HEK293 (cell line): ENCODE results near the gene MSMO1.

ENCODE experiments used
- CTCF ChIA-PET: fragments of 350-600 bp; formaldehyde crosslinking; extraction: SDS; loops from one replicate; lab custom pipeline; 2021; ENCODE audit warnings: antibody characterized with exemption; lab: Yijun Ruan, JAX
- POLR2A ChIA-PET: fragments of 300-600 bp; formaldehyde crosslinking; extraction: SDS; loops from one replicate; lab custom pipeline; 2020; ENCODE audit warnings: antibody characterized with exemption, inconsistent platforms; lab: Yijun Ruan, JAX
- H3K27ac ChIP-seq: fragments of 200-500 bp; sonication (Bioruptor generic); 2 replicates; pipeline ENCODE4 v1.5.1; 2014; ENCODE audit warnings: low read depth, low read length, control low read depth, inconsistent platforms; ENCODE audit errors: extremely low read depth
- H3K36me3 ChIP-seq, 2 experiments: fragments of 200-500 bp in 1 of 2; sonication (Bioruptor generic) in 1 of 2; 1 replicate in 1 of 2; 2 replicates in 1 of 2; pipeline ENCODE4 v1.5.1; 2014 to 2017; ENCODE audit warnings: inconsistent platforms in 2 of 2, low read length in 2 of 2; ENCODE audit not compliant: control insufficient read depth in 2 of 2, insufficient read depth in 1 of 2
- H3K4me1 ChIP-seq: fragments of 200-500 bp; sonication (Bioruptor generic); 2 replicates; pipeline ENCODE4 v1.5.1; 2014; ENCODE audit warnings: mild to moderate bottlenecking, low read length, inconsistent platforms; ENCODE audit not compliant: control insufficient read depth, insufficient read depth
- H3K4me3 ChIP-seq: 2 replicates; pipeline ENCODE4 v1.5.1; 2011; ENCODE audit warnings: low read depth, mild to moderate bottlenecking, control low read depth, low read length, moderate library complexity
- H3K9me3 ChIP-seq: fragments of 200-500 bp; sonication (Bioruptor generic); 2 replicates; pipeline ENCODE4 v1.5.1; 2014; ENCODE audit warnings: low read depth, low read length, inconsistent platforms; ENCODE audit not compliant: control insufficient read depth, insufficient read depth
- EGR2 ChIP-seq: fragments of 450-650 bp; formaldehyde crosslinking; IDR thresholded peaks from 2 replicates; pipeline ENCODE4 v1.5.1; 2016; ENCODE audit warnings: low read depth, missing biosample characterization, missing genetic modification characterization
- SETDB1 ChIP-seq: IDR thresholded peaks from one replicate; pipeline ENCODE4 v1.6.1; 2017; ENCODE audit warnings: mild to moderate bottlenecking, low read length, moderate library complexity, mixed read lengths; ENCODE audit not compliant: insufficient read length
- SP2 ChIP-seq: fragments of 450-650 bp; formaldehyde crosslinking; IDR thresholded peaks from 2 replicates; pipeline ENCODE4 v1.5.1; 2016; ENCODE audit warnings: missing biosample characterization, missing genetic modification characterization
- ZFHX2 ChIP-seq: fragments of 450-650 bp; formaldehyde crosslinking; conservative IDR thresholded peaks from 2 replicates; pipeline ENCODE4 v1.5.1; 2016; ENCODE audit warnings: missing biosample characterization, missing genetic modification characterization
- ZNF10 ChIP-seq: fragments of 450-650 bp; formaldehyde crosslinking; IDR thresholded peaks from 2 replicates; pipeline ENCODE4 v1.5.1; 2017; ENCODE audit warnings: missing biosample characterization, missing genetic modification characterization
- ZNF174 ChIP-seq: fragments of 450-650 bp; formaldehyde crosslinking; IDR thresholded peaks from 2 replicates; pipeline ENCODE4 v1.5.0; 2017; ENCODE audit warnings: missing biosample characterization, mild to moderate bottlenecking, missing genetic modification characterization
- ZNF302 ChIP-seq: fragments of 450-650 bp; formaldehyde crosslinking; IDR thresholded peaks from 2 replicates; pipeline ENCODE4 v1.5.1; 2016; ENCODE audit warnings: missing biosample characterization, missing genetic modification characterization, low read depth
- ZNF350 ChIP-seq: fragments of 450-650 bp; formaldehyde crosslinking; IDR thresholded peaks from 2 replicates; pipeline ENCODE4 v1.5.0; 2017; ENCODE audit warnings: missing biosample characterization, mild to moderate bottlenecking, missing genetic modification characterization
- ZNF354C ChIP-seq: fragments of 450-650 bp; formaldehyde crosslinking; IDR thresholded peaks from 2 replicates; pipeline ENCODE4 v1.5.1; 2016; ENCODE audit warnings: missing biosample characterization, missing genetic modification characterization, low read depth, borderline replicate concordance
- ZNF37A ChIP-seq: fragments of 450-650 bp; IDR thresholded peaks from 2 replicates; pipeline ENCODE4 v1.5.1; 2018; ENCODE audit warnings: missing biosample characterization, missing genetic modification characterization
- ZNF654 ChIP-seq: fragments of 450-650 bp; formaldehyde crosslinking; IDR thresholded peaks from 2 replicates; pipeline ENCODE4 v1.5.1; 2016; ENCODE audit warnings: low read depth, missing biosample characterization, missing genetic modification characterization
- ZNF777 ChIP-seq: fragments of 450-650 bp; formaldehyde crosslinking; IDR thresholded peaks from 2 replicates; pipeline ENCODE4 v1.5.1; 2017; ENCODE audit warnings: missing biosample characterization, missing genetic modification characterization, borderline replicate concordance
- ZNF785 ChIP-seq: fragments of 450-650 bp; formaldehyde crosslinking; IDR thresholded peaks from 2 replicates; pipeline ENCODE4 v1.5.1; 2016; ENCODE audit warnings: missing biosample characterization, missing genetic modification characterization
- TF ChIP-seq, protein P1 (sequence below): fragments of 450-650 bp; formaldehyde crosslinking; IDR thresholded peaks from 2 replicates; pipeline ENCODE4 v1.5.1; 2017; ENCODE audit warnings: missing biosample characterization, missing genetic modification characterization
- TF ChIP-seq, protein P2 (sequence below): fragments of 450-650 bp; formaldehyde crosslinking; IDR thresholded peaks from 2 replicates; pipeline ENCODE4 v1.5.1; 2016; ENCODE audit warnings: missing biosample characterization, missing genetic modification characterization
- TF ChIP-seq, protein P3 (sequence below): fragments of 450-650 bp; formaldehyde crosslinking; IDR thresholded peaks from 2 replicates; pipeline ENCODE4 v1.5.1; 2016; ENCODE audit warnings: missing biosample characterization, missing genetic modification characterization
- TF ChIP-seq, protein P4 (sequence below): fragments of 450-650 bp; formaldehyde crosslinking; IDR thresholded peaks from 2 replicates; pipeline ENCODE4 v1.5.1; 2016; ENCODE audit warnings: missing biosample characterization, missing genetic modification characterization
- TF ChIP-seq, protein P5 (sequence below): fragments of 450-650 bp; formaldehyde crosslinking; IDR thresholded peaks from 2 replicates; pipeline ENCODE4 v1.5.1; 2016; ENCODE audit warnings: missing biosample characterization, missing genetic modification characterization
- TF ChIP-seq, protein P6 (sequence below): fragments of 450-650 bp; formaldehyde crosslinking; IDR thresholded peaks from 2 replicates; pipeline ENCODE4 v1.5.1; 2016; ENCODE audit warnings: missing biosample characterization, missing genetic modification characterization

MSMO1 gene

DNA sequence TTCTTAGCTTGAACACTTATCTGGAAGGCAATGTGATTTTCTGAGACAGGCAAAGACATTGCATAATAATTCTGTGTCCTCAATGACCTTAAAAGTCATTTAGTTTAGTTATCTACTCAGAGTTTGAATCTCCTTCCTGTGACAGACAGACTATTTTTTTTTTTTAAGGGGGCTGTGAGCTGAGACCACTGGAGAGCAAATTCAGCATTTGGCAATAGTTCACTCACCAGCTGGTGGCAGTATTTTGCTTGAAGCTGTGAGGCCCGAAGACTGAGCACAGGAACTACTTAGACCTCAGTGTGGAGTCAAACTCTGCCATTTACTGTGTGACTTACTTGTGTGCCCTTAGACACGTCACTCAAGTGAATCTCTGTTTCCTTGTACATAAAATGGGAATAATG is 28.4 kb downstream of the MSMO1 start:
- CTCF ChIA-PET = interaction anchor here (0.5 to 4.1 kb wide), 19 partner anchors 10 to 806 kb away, joined by 3 to 23 read pairs (median 4); no protein-coding TSS in a partner anchor
- TF ChIP-seq ZNF654 (tag by site-specific recombination) = peak; percentile 64
- TF ChIP-seq, protein P1, sequence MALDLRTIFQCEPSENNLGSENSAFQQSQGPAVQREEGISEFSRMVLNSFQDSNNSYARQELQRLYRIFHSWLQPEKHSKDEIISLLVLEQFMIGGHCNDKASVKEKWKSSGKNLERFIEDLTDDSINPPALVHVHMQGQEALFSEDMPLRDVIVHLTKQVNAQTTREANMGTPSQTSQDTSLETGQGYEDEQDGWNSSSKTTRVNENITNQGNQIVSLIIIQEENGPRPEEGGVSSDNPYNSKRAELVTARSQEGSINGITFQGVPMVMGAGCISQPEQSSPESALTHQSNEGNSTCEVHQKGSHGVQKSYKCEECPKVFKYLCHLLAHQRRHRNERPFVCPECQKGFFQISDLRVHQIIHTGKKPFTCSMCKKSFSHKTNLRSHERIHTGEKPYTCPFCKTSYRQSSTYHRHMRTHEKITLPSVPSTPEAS = no peak
- TF ChIP-seq, protein P2, sequence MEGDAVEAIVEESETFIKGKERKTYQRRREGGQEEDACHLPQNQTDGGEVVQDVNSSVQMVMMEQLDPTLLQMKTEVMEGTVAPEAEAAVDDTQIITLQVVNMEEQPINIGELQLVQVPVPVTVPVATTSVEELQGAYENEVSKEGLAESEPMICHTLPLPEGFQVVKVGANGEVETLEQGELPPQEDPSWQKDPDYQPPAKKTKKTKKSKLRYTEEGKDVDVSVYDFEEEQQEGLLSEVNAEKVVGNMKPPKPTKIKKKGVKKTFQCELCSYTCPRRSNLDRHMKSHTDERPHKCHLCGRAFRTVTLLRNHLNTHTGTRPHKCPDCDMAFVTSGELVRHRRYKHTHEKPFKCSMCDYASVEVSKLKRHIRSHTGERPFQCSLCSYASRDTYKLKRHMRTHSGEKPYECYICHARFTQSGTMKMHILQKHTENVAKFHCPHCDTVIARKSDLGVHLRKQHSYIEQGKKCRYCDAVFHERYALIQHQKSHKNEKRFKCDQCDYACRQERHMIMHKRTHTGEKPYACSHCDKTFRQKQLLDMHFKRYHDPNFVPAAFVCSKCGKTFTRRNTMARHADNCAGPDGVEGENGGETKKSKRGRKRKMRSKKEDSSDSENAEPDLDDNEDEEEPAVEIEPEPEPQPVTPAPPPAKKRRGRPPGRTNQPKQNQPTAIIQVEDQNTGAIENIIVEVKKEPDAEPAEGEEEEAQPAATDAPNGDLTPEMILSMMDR (tag by site-specific recombination) = 0 out of 2 replicates have a peak, but pooled peaks have one; percentile 17
- TF ChIP-seq, all 188 proteins: peak for 2
- POLR2A ChIA-PET = interaction anchor here (1.1 kb wide), 1 partner anchor 243 kb away, joined by 4 read pairs; the partner anchor contains the start of gene TMEM192

DNA sequence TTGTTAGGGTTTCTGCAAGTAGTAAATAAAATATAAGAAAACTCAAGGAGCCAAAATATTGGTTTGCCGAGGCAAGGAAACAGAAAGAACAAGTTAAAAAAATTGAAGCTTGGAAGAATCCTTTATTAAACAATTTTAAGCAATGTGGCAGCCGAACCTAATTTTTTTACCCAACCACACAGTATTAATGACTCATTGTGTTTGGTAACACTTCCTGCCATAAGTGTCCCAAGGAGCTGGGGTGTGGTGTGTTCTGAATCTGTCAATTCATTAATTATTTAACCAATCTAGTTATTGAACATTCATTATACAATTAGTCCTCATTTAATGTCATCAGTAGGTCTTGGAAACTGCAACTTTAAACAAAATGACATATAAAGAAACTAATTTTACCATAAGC is 32.0 kb downstream of the MSMO1 start:
- no peak overlapping the region for H3K4me3 ChIP-seq

More for the DNA sequence above, 28.4 kb downstream of the MSMO1 start:
- no peaks in the 10 kb centered on the region; the same call in 1 of the 2 replicates for H3K4me1 ChIP-seq
- no peak overlapping the region for H3K4me3 ChIP-seq
- no peaks in the 10 kb centered on the region for H3K36me3 ChIP-seq
- no peak overlapping the region for H3K27ac ChIP-seq
- H3K9me3 ChIP-seq = no peaks in the 10 kb centered on the region

DNA sequence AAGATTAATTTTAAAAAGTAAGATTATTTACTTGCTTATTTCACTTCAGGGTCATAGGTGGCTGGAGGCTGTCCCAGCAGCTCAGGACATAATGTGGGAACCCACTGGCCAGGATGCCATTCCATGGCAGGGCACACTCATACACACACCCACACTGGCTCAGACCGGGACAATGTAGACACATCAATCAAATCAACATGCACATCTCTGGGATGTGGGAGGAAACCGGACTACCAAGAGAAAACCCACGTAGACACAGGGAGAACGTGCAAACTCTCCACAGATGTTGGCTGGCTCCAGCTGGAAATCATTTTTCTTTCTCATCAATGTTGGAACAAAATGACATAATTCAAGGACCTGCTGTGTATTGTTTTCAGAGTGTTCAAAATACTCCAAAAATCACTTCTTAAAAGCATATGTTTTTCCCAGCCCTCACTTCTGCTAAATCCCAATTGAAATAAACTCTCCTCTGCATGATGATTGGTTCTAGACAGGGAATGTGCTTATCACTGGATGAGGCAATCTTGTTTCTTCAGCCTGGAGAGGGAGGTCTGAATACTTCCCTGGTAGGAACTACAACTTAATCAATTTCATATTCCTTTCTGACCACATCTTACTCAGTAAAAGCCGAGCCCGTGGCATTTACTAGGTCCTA is 32.7 kb downstream of the MSMO1 start:
- POLR2A ChIA-PET = interaction anchor here (0.6 kb wide), 1 partner anchor 253 kb away, joined by 3 read pairs; no protein-coding TSS in a partner anchor

More for the DNA sequence above, 32.0 kb downstream of the MSMO1 start:
- H3K4me1 ChIP-seq = peaks cover 2% of the 10 kb centered on the region; the same call in 1 of the 2 replicates
- H3K9me3 ChIP-seq = no peaks in the 10 kb centered on the region
- ChIA-PET CTCF (interaction anchor here (0.9 to 1.8 kb wide), 4 partner anchors 19 to 228 kb away, joined by 3 to 6 read pairs (median 4); partner anchors contain the start of gene CPE), POLR2A (interaction anchor here (1.0 kb wide), 1 partner anchor 19 kb away, joined by 3 read pairs; the partner anchor contains the start of gene CPE)
- H3K36me3 ChIP-seq = no peaks in the 10 kb centered on the region
- H3K27ac ChIP-seq = no peak overlapping the region
- no peak for TF ChIP-seq ZNF174
- TF ChIP-seq ZNF37A (tag by site-specific recombination) = no peak
- TF ChIP-seq SETDB1 = no peak
- no peak for TF ChIP-seq ZNF10 (tag by site-specific recombination)
- TF ChIP-seq, protein P3, sequence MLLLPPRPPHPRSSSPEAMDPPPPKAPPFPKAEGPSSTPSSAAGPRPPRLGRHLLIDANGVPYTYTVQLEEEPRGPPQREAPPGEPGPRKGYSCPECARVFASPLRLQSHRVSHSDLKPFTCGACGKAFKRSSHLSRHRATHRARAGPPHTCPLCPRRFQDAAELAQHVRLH (tag by site-specific recombination) = no peak
- no peak for TF ChIP-seq ZNF302 (tag by site-specific recombination)
- TF ChIP-seq, protein P4, sequence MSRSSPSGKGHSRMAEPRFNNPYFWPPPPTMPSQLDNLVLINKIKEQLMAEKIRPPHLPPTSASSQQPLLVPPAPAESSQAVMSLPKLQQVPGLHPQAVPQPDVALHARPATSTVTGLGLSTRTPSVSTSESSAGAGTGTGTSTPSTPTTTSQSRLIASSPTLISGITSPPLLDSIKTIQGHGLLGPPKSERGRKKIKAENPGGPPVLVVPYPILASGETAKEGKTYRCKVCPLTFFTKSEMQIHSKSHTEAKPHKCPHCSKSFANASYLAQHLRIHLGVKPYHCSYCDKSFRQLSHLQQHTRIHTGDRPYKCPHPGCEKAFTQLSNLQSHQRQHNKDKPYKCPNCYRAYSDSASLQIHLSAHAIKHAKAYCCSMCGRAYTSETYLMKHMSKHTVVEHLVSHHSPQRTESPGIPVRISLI = no peak
- no peak for TF ChIP-seq ZNF354C (tag by site-specific recombination)

More for the DNA sequence above, 32.7 kb downstream of the MSMO1 start:
- TF ChIP-seq ZNF777 = no peak
- TF ChIP-seq, protein P5, sequence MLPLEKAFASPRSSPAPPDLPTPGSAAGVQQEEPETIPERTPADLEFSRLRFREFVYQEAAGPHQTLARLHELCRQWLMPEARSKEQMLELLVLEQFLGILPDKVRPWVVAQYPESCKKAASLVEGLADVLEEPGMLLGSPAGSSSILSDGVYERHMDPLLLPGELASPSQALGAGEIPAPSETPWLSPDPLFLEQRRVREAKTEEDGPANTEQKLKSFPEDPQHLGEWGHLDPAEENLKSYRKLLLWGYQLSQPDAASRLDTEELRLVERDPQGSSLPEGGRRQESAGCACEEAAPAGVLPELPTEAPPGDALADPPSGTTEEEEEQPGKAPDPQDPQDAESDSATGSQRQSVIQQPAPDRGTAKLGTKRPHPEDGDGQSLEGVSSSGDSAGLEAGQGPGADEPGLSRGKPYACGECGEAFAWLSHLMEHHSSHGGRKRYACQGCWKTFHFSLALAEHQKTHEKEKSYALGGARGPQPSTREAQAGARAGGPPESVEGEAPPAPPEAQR (tag by site-specific recombination) = no peak
- TF ChIP-seq, protein P6, sequence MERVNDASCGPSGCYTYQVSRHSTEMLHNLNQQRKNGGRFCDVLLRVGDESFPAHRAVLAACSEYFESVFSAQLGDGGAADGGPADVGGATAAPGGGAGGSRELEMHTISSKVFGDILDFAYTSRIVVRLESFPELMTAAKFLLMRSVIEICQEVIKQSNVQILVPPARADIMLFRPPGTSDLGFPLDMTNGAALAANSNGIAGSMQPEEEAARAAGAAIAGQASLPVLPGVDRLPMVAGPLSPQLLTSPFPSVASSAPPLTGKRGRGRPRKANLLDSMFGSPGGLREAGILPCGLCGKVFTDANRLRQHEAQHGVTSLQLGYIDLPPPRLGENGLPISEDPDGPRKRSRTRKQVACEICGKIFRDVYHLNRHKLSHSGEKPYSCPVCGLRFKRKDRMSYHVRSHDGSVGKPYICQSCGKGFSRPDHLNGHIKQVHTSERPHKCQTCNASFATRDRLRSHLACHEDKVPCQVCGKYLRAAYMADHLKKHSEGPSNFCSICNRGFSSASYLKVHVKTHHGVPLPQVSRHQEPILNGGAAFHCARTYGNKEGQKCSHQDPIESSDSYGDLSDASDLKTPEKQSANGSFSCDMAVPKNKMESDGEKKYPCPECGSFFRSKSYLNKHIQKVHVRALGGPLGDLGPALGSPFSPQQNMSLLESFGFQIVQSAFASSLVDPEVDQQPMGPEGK = no peak
- TF ChIP-seq ZFHX2 = peak; percentile 45; the same call in 1 of the 2 replicates
- TF ChIP-seq SP2 (tag by site-specific recombination) = no peak
- TF ChIP-seq ZNF350 (tag by site-specific recombination) = no peak
- no peak for TF ChIP-seq ZNF785 (tag by site-specific recombination)
- peak; percentile 74 for TF ChIP-seq EGR2 (tag by site-specific recombination)
- TF ChIP-seq, all 188 proteins: peak for 2
- Histone ChIP-seq H3K36me3 (no peaks in the 10 kb centered on the region), H3K27ac (no peak overlapping the region), H3K4me3 (no peak overlapping the region), H3K9me3 (no peaks in the 10 kb centered on the region), H3K4me1 (peaks cover 3% of the 10 kb centered on the region; the same call in 1 of the 2 replicates)
- CTCF ChIA-PET = interaction anchor here (0.5 to 1.8 kb wide), 5 partner anchors 19 to 634 kb away, joined by 3 to 6 read pairs (median 4); partner anchors contain the start of gene CPE
